Left cardiac atrium (tissue), 4 donors: ENCODE data around the gene KIAA1549. TPM values are rescaled to one million over a fixed set of nuclear protein-coding genes. Genes with fewer than 3 reads are reported as not detected.

ENCODE experiments used
- ATAC-seq, 2 donors: fragments of 200-7000 bp; cut with Tn5 transposase; one replicate each; pipeline ENCODE4 v1.9.1; 2020; ENCODE audit warnings: mild to moderate bottlenecking in 2 of 2, moderate library complexity in 2 of 2
- DNase-seq: peaks from one replicate; pipeline ENCODE4 v3.0.0-alpha.2; 2020
- intact Hi-C, 2 donors: fragments of 100-400 bp; cut with DNase I; formaldehyde crosslinking; loops; one replicate each; pipeline versions ENCODE4 v1.14.1 to v1.15.1; 2022 to 2023
- total RNA-seq, 2 donors: library from RNA; stranded (reverse); fragmentation: NEBNext Ultra II Directional; extraction: Animal tissue kit (Norgen Biotek cat#: 25700); gene quantifications; one replicate each; pipeline ENCODE4 v1.2.1, GENCODE V29; 2021
- donor health status: DM: no; HTN: yes; CAD: no.
- donor health status: DM: no; HTN: yes; CAD: no; lungs with severe emphysema.
- donor health status: DM: yes; HTN: yes; CAD: no.
- donor health status: Dilated cardiomyopathy.

KIAA1549 gene
- total RNA-seq, 2 donors from 2014 or later, result 1.3 to 1.5 TPM

DNA sequence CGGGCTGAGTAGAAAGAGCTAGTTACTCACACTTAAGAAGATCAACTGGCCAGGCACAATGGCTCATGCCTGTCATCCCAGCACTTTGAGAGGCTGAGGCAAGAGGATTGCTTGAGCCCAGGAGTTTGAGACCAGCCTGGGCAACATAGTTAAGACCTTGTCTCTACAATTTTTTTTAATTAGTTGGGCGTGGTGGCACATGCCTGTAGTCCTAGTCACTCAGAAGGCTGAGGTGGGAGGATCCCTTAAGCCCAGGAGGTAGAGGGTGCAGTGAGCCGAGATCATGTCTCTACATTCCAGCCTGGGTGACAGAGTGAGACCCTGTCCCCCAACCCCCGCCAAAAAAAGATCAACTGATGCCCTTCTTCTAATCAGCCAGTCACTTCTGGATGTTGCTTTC is 108.6 kb downstream of the KIAA1549 start:
- intact Hi-C loops, result no loop called here
- ATAC-seq (no peak), DNase-seq (no peak)

DNA sequence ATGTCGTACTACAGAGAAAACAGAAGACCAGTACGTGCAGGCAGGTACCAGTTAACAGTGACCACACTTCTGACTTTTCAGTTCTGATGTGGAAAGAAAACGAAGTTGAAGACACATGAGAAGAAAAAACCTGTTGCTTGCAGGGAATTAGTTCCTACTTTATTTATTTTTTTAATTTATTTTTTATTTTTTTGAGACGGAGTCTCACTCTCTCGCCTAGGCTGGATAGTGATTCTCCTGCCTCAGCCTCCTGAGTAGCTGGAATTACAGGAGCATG is 109.4 kb downstream of the KIAA1549 start:
- no peak for ATAC-seq
- DNase-seq, result no peak
- intact Hi-C loops, result no loop called here

DNA sequence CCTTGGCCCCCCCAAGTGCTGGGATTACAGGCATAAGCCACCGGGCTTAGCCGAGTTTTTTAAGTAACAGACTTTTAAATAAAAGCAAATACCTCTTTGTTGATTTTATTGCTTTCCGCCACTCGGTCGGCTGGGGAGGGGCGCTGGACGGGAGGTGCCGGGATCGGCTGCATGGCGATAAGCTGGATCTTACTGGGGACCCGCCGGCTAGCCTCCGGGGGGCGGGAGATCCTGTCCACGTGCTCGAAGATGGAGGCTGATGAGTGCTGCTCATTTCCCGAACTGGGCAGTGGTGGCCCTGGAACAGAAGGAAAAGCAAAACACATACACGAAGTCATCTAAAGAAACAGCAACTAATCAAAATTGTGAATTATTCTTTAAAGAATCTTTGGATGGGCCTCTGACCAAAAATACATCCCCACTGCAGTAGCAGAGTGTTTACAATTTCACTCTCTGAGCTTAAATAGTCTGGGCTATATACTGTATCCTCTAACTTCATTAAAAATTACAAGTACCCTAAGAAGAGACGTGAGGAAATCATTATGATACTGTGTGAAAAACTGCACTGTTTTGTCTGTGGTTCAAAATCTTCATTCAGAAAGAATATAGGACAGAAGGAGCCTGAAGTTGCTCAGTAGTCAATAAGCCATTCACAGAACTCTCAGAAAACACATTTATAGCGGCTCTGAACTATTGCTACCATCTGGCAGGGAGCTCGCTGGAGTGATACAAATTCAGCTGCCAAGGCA is 110.0 kb downstream of the KIAA1549 start:
- intact Hi-C loops, result no loop called here
- no peak for DNase-seq
- no peak for ATAC-seq

- intact Hi-C loops, result no loop called here
- ATAC-seq (no peak), DNase-seq (no peak)
These were observed 111.8 kb downstream of the KIAA1549 start for GRCh38 chr7:138869353-138869752.

DNA sequence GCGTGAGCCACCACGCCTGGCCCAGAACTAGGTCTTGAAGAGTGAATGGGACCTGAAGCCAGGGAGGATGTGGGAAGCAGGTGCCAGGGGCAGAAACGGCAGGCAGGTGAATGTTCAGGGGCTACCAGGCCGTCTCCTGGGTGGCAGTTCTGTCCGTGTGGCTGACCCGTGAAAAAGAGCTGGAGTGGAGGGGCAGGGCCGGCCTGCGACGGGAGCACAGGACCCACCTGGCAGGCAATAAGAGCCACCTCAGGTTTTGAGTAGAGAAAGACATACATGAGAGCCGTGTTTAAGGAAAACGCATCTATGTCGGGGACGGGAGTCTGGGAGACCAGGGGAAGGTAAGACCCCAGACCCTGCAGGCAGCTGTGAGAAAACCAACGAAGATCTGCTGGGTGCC is 112.5 kb downstream of the KIAA1549 start:
- no peak for ATAC-seq
- intact Hi-C loops, result no loop called here
- DNase-seq, result no peak

- ATAC-seq, result no peak
- DNase-seq, result no peak
- intact Hi-C loops, result no loop called here
These were observed 113.4 kb downstream of the KIAA1549 start for GRCh38 chr7:138867744-138868143.

DNA sequence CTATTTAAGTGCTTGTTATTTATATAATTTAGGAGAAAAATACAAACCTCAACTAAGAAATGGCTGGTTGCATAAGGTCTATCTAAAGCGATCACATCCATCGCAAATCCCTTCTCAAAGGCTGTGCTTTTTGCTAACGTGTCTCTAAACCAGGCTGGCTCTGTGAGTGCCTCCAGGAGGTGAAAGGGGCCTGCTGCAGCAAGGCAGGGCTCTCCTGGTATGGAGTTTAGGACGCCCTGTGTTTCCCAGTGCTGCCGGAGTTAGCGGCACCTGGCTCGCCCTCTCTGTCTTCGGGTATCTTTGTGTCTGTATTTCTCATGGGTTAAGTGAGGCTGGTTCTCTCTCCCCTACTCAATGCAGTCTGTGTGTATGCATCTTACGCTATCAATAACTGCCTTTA is 114.8 kb downstream of the KIAA1549 start:
- ATAC-seq, result no peak
- no peak for DNase-seq
- intact Hi-C loops, result no loop called here

GRCh38 chr7:138865843-138866242 is 115.3 kb downstream of the KIAA1549 start:
- intact Hi-C loops, result no loop called here
- no peak for ATAC-seq
- DNase-seq, result no peak

GRCh38 chr7:138864667-138865066 is 116.5 kb downstream of the KIAA1549 start:
- intact Hi-C loops, result no loop called here
- DNase-seq (no peak), ATAC-seq (no peak)

GRCh38 chr7:138863931-138864330 is 117.3 kb downstream of the KIAA1549 start:
- intact Hi-C loops, result no loop called here
- DNase-seq (no peak), ATAC-seq (no peak)

DNA sequence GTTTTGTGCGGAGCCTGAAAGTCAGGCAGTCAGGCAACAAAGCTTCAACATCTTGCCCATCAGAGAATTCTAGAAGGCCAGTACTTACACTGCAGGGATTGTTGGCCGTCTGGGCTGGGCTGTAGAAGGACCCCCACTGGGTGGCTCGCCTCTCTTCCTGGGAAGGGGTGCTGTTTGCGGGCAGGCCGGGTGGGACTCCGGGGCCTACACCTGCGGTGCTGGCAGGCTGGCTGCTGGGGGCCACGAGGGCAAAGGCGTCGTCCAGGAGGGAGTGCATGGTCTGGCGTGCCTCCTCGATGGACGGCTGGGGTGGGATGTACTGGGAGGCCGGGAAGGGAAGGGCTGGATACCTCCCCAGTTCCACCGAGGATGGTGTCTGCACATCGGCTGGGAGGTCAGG is 120.1 kb downstream of the KIAA1549 start:
- DNase-seq (no peak), ATAC-seq (no peak)
- intact Hi-C loops, result no loop called here

DNA sequence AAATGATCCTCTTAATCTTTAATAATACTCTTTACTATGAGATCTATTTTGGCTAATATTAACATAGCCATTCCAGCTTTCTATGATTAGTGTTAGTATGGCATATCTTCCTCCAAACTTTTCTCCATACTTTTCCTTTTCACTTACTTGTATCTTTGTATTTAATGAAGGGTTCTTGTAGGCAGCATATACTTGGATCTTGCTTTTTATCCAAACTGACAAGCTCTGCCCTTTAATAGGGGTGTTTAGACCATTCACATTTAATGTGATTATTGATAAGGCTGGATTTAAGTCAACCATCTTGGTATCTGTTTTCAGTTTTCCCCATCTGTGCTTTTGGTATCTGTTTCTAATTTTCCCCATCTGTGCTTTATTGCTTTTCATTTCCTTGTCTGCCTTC is 123.5 kb downstream of the KIAA1549 start:
- intact Hi-C loops, result no loop called here
- DNase-seq, result no peak
- no peak for ATAC-seq

DNA sequence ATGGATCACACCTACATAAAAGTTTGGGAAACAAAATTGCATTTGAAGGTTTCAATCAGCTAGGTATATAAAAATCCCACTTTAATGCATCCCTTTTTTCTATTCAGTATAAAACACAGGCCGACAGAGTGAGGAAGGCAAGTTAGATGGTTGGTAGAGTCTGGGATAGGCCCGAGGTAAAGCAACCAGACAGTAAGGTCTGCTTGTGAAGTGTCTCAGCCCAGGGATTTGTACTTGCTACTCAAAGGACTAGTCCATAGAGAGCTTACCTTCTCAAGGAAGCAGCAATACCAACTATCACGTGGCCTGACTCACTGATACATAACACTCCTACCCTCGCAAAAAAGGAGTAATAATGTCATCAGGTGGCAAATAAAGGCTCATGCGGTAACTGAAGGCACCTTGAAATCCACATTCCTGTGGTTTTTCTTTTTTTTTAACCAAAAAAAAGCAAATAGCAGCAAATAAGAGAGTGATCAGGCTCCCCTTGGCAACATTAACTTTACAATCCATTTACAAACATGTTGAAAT is 127.0 kb downstream of the KIAA1549 start:
- DNase-seq (no peak), ATAC-seq (no peak)
- intact Hi-C loops, result no loop called here

- no peak for ATAC-seq
- DNase-seq, result no peak
- intact Hi-C loops, result no loop called here
These were observed 127.7 kb downstream of the KIAA1549 start for GRCh38 chr7:138853448-138853847.

GRCh38 chr7:138852469-138852868 is 128.7 kb downstream of the KIAA1549 start:
- intact Hi-C loops, result no loop called here
- DNase-seq, result no peak
- ATAC-seq, result no peak

GRCh38 chr7:138849701-138850100 is 131.5 kb downstream of the KIAA1549 start:
- DNase-seq (no peak), ATAC-seq (no peak)
- intact Hi-C loops, result no loop called here

DNA sequence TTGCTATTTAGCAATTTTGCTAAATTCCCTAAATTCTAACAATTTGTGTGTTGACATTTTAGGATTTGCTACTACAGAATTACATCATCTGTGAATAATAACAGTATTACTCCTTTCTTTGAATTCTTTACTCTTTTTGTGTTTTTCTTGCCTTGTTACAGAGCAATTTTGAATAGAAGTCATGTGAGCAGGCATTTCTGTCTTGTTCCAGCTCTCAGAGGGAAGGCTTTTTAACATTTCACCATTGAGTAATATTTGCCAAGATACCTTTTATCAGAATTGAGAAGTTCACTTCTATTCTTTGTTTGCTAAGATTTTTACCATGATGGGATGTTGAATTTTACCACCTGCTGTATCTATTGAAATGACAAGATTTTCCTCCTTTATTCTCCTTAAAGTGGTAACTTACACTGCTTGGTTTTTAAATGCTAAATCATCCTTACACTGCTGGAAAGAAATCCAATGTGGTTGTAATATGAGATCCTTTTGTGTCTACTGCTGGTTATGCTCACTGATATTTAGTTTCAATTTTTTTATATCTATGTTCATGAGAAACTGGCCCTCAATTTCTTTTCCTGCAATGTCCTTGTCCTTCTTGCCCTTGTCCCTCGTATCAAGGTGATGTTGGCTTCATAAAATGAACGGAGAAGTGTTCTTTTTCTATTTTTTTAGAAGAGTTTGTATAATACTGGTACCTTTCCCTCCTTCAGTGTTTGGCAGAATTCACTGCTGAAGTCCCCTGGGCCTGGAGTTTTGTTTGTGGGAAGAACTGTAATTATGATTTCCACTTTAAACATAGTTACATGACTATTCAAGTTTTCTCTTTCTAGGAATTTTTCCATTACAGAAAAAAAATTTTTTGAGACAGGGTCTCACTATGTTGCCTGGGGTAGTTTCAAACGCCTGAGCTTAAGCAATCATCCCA is 132.9 kb downstream of the KIAA1549 start:
- ATAC-seq, result no peak
- DNase-seq, result no peak
- intact Hi-C loops, result no loop called here

GRCh38 chr7:138845711-138846110 is 135.5 kb downstream of the KIAA1549 start:
- ATAC-seq, result no peak

DNA sequence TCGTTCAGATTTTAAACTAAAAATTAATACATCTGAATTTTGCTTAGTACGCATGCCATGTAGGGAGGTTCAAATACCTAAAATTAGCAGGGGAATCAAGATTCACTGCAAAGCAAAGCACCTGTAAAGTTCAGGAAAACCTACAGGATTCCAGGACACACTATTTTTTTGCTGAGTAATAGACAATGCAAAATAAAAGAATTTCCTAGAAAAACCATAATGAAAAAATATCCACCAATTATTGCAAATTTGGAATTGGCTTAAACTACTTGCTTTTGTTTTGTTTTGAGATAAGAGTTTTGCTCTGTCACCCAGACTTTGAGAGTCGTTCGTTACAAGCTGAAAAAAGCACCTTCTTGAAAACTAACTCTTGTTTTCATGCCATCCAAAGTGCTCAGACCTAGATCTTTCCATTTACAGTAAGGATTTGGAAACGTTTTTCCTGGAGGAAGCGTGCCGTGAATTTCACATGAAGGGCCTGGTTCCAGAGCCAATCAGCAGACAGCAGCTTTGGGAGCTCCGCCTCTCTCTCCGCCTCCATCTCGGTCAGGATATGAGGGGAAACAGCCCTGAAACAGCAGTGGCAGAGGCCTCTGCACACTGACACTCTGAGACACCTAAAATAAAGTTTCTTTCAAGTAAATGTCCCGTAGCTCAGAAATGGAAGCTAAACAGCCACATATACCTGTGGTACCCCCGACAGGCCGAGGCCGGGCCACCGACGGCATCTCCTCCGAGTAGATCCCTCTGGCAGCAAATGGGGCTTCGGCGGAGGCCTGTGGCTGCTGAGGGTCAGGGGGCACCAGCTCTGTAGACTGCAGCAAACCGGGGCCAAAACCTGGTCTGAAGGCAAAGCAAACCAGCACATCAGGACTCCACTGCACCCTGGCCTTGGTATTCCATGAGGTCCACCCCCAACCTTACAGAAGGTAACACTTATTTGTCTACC is 137.3 kb downstream of the KIAA1549 start:
- no peak for DNase-seq
- intact Hi-C loops, result no loop called here
- ATAC-seq, result no peak

More at GRCh38 chr7:138845711-138846110, 135.5 kb downstream of the KIAA1549 start:
- no peak for DNase-seq
- intact Hi-C loops, result no loop called here
